ACHN (cell line): ENCODE results near the gene SLC25A2.
"Not testable (repeated sequence)": the region's sequence is repeated elsewhere in the genome, so short reads cannot be mapped to it uniquely, and the experiment has no call there.

Experiments
- DNase-seq: peaks from one replicate; pipeline ENCODE4 v3.0.0-alpha.2; 2015
- in situ Hi-C: cut with HindIII; loops from 2 replicates; pipeline ENCODE4 v1.10.0; 2017; ENCODE audit warnings: low sequenced_read_pairs, low pct_ligation_motif_present, low pct_unique_long_range_greater_than_20kb

SLC25A2 gene

GRCh38 chr5:141303756-141304155 is at the start of gene SLC25A2:
TSS of gene SLC25A2 (minus strand) at chr5:141304049. CDS start at chr5:141303865, 184 bp downstream.
- no peak for DNase-seq
- in situ Hi-C loops: no loop called here

GRCh38 chr5:141351591-141351990 is 47.7 kb upstream of the SLC25A2 start:
- in situ Hi-C loops: no loop called here

DNA sequence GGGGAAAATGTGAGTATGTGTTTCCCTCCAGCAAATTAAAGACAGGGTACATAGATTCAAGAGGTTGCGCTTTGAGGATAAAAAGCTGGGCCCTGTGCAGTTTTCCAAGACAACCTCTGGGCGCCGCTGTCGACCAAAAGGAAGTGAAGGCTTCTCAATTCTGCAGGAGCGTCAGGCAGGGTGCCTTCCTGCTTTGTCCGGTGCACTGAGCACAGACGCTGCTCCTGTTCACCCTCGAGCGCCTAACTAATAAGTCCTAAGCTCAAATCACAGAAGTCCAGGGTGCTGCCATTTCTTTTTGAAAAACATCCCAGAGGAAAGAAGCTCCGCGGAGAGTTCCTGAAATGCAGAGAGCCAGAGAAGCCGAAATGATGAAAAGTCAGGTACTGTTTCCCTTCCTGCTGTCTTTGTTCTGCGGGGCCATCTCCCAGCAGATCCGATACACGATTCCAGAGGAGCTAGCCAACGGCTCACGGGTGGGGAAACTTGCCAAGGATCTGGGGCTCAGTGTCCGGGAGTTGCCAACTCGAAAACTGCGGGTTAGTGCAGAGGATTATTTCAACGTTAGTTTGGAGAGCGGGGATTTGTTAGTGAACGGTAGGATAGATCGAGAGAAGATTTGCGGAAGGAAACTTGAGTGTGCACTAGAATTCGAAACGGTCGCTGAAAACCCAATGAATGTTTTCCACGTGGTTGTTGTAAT is 46.2 kb upstream of the SLC25A2 start, which contains the start of gene PCDHGB1:
Gene PCDHGB1 (plus strand): TSS at position 183 of the 703 bp plus-strand sequence. CDS start 162 bp downstream, at position 345.
- in situ Hi-C loops: no loop called here
- DNase-seq: peak; percentile 56

More at GRCh38 chr5:141351591-141351990, 47.7 kb upstream of the SLC25A2 start:
- no peak for DNase-seq

DNA sequence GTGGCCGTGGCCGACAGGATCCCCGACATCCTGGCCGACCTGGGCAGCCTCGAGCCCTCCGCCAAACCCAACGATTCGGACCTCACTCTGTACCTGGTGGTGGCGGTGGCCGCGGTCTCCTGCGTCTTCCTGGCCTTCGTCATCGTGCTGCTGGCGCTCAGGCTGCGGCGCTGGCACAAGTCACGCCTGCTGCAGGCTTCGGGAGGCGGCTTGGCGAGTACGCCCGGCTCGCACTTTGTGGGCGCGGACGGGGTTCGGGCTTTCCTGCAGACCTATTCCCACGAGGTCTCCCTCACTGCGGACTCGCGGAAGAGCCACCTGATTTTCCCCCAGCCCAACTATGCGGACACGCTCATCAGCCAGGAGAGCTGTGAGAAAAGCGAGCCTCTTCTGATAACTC is 42.2 kb upstream of the SLC25A2 start:
- DNase-seq, in situ Hi-C loops: not testable (repeated sequence)

DNA sequence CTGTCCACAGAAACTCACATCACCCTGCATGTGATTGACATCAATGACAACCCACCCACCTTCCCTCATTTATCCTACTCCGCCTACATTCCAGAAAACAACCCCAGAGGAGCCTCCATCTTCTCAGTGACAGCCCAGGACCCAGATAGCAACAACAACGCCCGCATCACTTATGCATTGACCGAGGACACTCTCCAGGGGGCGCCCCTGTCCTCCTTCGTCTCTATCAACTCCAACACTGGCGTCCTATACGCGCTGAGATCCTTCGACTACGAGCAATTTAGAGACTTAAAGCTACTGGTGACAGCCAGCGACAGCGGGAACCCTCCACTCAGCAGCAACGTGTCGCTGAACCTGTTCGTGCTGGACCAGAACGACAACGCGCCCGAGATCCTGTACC is 41.5 kb upstream of the SLC25A2 start:
- DNase-seq: no peak
- in situ Hi-C loops: no loop called here

GRCh38 chr5:141343953-141344463 is 40.2 kb upstream of the SLC25A2 start:
- in situ Hi-C loops: no loop called here
- no peak for DNase-seq

GRCh38 chr5:141343242-141343952 is 39.5 kb upstream of the SLC25A2 start, which contains the start of gene PCDHGA3:
TSS of gene PCDHGA3 (plus strand) at chr5:141343829. CDS start at chr5:141344034, 205 bp downstream.
- in situ Hi-C loops: no loop called here
- DNase-seq: no peak

GRCh38 chr5:141342773-141343172 is 38.9 kb upstream of the SLC25A2 start:
- in situ Hi-C loops: no loop called here
- no peak for DNase-seq

DNA sequence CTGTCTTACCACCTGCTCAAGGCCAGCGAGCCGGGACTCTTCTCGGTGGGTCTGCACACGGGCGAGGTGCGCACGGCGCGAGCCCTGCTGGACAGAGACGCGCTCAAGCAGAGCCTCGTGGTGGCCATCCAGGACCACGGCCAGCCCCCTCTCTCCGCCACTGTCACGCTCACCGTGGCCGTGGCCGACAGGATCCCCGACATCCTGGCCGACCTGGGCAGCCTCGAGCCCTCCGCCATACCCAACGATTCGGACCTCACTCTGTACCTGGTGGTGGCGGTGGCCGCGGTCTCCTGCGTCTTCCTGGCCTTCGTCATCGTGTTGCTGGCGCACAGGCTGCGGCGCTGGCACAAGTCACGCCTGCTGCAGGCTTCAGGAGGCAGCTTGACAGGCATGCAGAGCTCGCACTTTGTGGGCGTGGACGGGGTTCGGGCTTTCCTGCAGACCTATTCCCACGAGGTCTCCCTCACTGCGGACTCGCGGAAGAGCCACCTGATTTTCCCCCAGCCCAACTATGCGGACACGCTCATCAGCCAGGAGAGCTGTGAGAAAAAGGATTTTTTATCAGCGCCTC is 37.0 kb upstream of the SLC25A2 start:
- DNase-seq, in situ Hi-C loops: not testable (repeated sequence)

DNA sequence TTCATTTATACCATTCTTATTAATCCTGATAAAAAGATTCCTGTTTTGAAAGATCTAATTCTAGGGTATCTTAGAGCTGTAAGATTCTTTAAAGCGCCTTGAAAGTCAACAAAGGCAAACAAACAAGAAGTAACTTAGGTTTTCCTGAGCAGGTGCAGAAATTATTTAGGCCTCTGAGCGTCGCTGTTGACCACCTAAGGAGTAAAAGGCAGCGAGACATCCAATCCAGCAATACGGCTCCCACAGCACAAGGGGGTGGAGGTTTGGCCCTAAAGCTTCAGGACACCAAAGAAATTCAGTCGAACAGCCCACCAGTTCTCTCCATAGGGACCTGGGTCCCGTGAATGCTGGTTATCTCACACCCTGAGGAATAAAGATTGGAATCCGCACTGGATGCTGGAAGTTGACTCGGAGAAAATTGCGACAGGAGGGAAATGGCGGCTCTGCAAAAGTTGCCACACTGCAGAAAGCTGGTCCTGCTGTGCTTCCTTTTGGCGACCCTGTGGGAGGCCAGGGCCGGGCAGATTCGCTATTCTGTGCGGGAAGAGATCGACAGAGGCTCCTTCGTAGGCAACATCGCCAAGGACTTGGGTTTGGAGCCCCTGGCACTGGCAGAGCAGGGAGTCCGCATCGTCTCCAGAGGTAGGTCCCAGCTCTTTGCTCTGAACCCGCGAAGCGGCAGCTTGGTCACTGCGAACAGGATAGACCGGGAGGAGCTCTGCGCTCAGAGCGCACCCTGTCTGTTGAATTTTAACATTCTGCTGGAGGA is 34.9 kb upstream of the SLC25A2 start, which contains the start of gene PCDHGA2:
Gene PCDHGA2 (plus strand): TSS at position 223 of the 769 bp plus-strand sequence.
- DNase-seq: peak; percentile 42
- in situ Hi-C loops: no loop called here

GRCh38 chr5:141332571-141332970 is 28.7 kb upstream of the SLC25A2 start:
- in situ Hi-C loops, DNase-seq: not testable (repeated sequence)

DNA sequence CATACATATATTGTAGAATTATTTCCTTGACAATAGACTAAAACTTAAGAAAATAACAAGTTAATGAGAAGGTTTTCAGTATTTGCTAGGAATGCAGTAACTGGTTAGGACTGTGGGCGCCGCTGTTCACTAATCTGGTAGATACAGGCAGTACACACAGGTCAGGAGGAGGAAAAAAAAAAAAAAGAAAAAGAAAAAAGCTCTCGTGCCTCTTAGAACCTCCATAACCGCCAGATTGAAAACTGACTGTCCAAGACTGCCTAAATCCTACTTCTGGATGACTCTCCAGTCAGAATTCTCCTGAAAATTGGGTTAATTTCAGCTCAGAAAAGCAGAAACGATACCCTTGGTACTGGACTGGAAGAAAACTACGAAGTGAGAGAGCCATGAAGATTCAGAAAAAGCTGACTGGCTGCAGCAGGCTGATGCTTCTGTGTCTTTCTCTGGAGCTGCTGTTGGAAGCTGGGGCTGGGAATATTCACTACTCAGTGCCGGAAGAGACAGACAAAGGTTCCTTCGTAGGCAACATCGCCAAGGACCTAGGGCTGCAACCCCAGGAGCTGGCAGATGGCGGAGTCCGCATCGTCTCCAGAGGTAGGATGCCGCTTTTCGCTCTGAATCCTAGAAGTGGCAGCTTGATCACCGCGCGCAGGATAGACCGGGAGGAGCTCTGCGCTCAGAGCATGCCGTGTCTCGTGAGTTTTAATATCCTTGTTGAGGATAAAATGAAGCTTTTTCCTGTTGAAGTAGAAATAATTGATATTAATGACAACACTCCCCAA is 26.6 kb upstream of the SLC25A2 start, which contains the start of gene PCDHGA1:
Gene PCDHGA1 (plus strand): TSS at position 216 of the 782 bp plus-strand sequence.
- no peak for DNase-seq
- in situ Hi-C loops: no loop called here

- in situ Hi-C loops: no loop called here
- no peak for DNase-seq
Observed at GRCh38 chr5:141328231-141328630, 24.4 kb upstream of the SLC25A2 start.

DNA sequence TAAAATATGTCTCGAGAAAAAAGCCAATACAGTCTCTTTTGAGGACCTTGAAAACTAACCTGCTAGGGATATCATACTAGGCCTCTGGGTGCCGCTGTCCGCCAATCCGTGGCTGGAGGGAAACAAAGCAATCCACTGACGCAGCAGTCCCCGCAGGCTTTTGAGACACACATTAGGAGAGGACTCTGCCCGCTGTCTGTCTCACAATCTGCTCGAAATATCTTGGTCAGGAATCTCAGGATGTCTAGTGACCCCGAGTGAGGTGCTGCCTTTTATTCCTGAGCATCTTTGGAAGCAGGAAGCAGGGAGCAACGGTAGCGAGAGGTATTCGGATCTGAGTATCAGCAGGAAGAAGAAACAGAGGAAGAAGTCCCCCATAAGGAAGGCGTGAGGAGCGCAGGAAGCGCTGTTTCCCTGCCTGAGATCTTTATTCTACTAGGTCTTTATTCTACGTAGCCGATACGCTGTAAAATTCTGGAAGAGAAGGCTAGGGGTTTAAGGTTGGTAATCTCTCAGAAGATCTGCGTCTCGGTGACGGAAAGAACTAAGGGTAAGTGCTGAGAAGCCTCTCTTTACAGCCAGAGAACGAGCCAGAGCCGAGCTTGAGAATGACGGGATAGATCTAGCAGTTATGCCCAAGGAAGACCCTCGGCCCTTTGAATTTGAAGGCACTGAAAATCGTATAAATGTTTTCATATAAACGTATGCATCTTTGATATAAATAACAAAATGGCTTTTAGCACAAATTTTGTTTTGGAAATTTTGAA is 22.4 kb upstream of the SLC25A2 start:
- in situ Hi-C loops: no loop called here
- no peak for DNase-seq

DNA sequence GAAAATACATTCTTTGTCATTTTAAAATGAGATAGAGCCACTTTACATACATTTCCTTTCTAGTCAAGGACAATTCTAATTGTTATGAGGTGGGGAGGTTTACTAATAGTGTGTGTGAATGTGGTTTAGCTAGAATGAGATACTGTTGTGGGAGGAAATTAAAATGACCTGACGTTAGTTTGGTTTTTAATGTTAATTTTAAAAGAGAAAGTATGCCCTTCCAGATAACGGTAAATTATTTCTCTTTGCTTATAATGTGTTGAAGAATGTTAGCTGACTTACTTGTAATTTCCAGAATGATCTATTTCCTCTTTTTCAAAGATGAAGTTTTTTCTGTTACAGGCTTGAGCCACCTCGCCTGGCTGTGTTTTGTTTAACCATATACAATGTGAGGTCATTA is 18.4 kb upstream of the SLC25A2 start:
- in situ Hi-C loops: no loop called here
- no peak for DNase-seq

GRCh38 chr5:141320225-141321169 is 16.6 kb upstream of the SLC25A2 start, which contains the start of gene TAF7:
TSS of gene TAF7 (minus strand) at chr5:141320784. CDS start at chr5:141320044, 740 bp downstream.
- in situ Hi-C loops: no loop called here
- peak; percentile 92 for DNase-seq
